ENCODE data around the gene MAP3K3. TPM values are rescaled to one million over a fixed set of nuclear protein-coding genes. Genes with fewer than 3 reads are reported as not detected.

Gene MAP3K3
- total RNA-seq, 1 experiment from 2014 or later: 18.1 TPM

- DNase-seq (ENCODE audit: low read depth): no peak
Observed at GRCh38 chr17:63693411-63694113, 71.3 kb downstream of the MAP3K3 start.

GRCh38 chr17:63694229-63694949 is 72.2 kb downstream of the MAP3K3 start:
- no peak for DNase-seq (ENCODE audit: low read depth)

GRCh38 chr17:63694950-63695773 is 72.9 kb downstream of the MAP3K3 start:
- no peak for DNase-seq (ENCODE audit: low read depth)

GRCh38 chr17:63695889-63696288 is 73.7 kb downstream of the MAP3K3 start:
- no peak for DNase-seq (ENCODE audit: low read depth)

- peak; percentile 22 for DNase-seq (ENCODE audit: low read depth)
Observed at GRCh38 chr17:63696381-63696961, 74.3 kb downstream of the MAP3K3 start.

- DNase-seq (ENCODE audit: low read depth): no peak
Observed at GRCh38 chr17:63697341-63698286, 75.4 kb downstream of the MAP3K3 start.

- no peak for DNase-seq (ENCODE audit: low read depth)
Observed at GRCh38 chr17:63698381-63698885, 76.2 kb downstream of the MAP3K3 start.

- DNase-seq (ENCODE audit: low read depth): peak; percentile 26
Observed at GRCh38 chr17:63698886-63699637, 76.8 kb downstream of the MAP3K3 start.

- DNase-seq (ENCODE audit: low read depth): peak; percentile 38
Observed at GRCh38 chr17:63699638-63700527, 77.7 kb downstream of the MAP3K3 start, which contains the start of gene LIMD2. Gene LIMD2 (minus strand): TSS chr17:63700125. CDS start chr17:63699298, 827 bp downstream.

- no peak for DNase-seq (ENCODE audit: low read depth)
Observed at GRCh38 chr17:63700528-63701455, 78.6 kb downstream of the MAP3K3 start.

GRCh38 chr17:63701456-63701820 is 79.2 kb downstream of the MAP3K3 start:
- no peak for DNase-seq (ENCODE audit: low read depth)

GRCh38 chr17:63701868-63702720 is 79.9 kb downstream of the MAP3K3 start:
- DNase-seq (ENCODE audit: low read depth): no peak

- DNase-seq (ENCODE audit: low read depth): no peak
Observed at GRCh38 chr17:63702721-63703015, 80.5 kb downstream of the MAP3K3 start.

GRCh38 chr17:63703029-63703428 is 80.8 kb downstream of the MAP3K3 start:
- no peak for DNase-seq (ENCODE audit: low read depth)

- DNase-seq (ENCODE audit: low read depth): no peak
Observed at GRCh38 chr17:63703556-63704258, 81.5 kb downstream of the MAP3K3 start.

- DNase-seq (ENCODE audit: low read depth): no peak
Observed at GRCh38 chr17:63704259-63704576, 82.0 kb downstream of the MAP3K3 start.

- DNase-seq (ENCODE audit: low read depth): no peak
Observed at GRCh38 chr17:63704836-63705235, 82.6 kb downstream of the MAP3K3 start.

Data from RPMI7951 (cell line).